Testis (tissue), 2 donors: Measurements from ENCODE around the gene PCCA.

Experiments
- CTCF ChIP-seq, 3 experiments: fragments of 450-650 bp in 2 of 3; fragments of 200-600 bp in 1 of 3; sonication (generic) in 1 of 3; IDR thresholded peaks; one replicate each; pipeline ENCODE4 v1.5.1; 2016 to 2019; ENCODE audit warnings: antibody characterized with exemption in 3 of 3, mild to moderate bottlenecking in 2 of 3, moderate library complexity in 1 of 3
- POLR2A ChIP-seq: fragments of 450-650 bp; IDR thresholded peaks from one replicate; pipeline ENCODE4 v1.6.1; 2017; ENCODE audit warnings: antibody characterized with exemption, mild to moderate bottlenecking, moderate library complexity

GRCh38 chr13:100344544-100344943 lies 255.7 kb downstream of the PCCA start:
- TF ChIP-seq CTCF (IDR thresholded peaks at IDR 0.05) = no peak
- no peak for TF ChIP-seq POLR2A
